Stimulated activated naive CD8-positive, alpha-beta T cell treated with anti-CD3 and anti-CD28 coated beads, Interleukin-15, Interleukin-2, amounts not matched to agents 100 ng/mL and 50 ng/mL, for 24 hours (primary cell): ENCODE results near the gene ITIH4.

ENCODE experiments used
- H3K27ac Mint-ChIP-seq: one replicate; pipeline ENCODE4 v1.8.0; 2021; ENCODE audit warnings: mild to moderate bottlenecking, mixed read lengths
- H3K27me3 Mint-ChIP-seq: one replicate; pipeline ENCODE4 v1.8.0; 2021; ENCODE audit warnings: mixed read lengths
- H3K36me3 Mint-ChIP-seq: one replicate; pipeline ENCODE4 v1.8.0; 2021; ENCODE audit warnings: low read depth, mixed read lengths
- H3K4me1 Mint-ChIP-seq: one replicate; pipeline ENCODE4 v1.8.0; 2021; ENCODE audit warnings: low read depth, mixed read lengths
- H3K4me3 Mint-ChIP-seq: one replicate; pipeline ENCODE4 v1.8.0; 2021; ENCODE audit warnings: mild to moderate bottlenecking, mixed read lengths
- H3K9me3 Mint-ChIP-seq: one replicate; pipeline ENCODE4 v1.8.0; 2021; ENCODE audit warnings: mixed read lengths

ITIH4 gene

DNA sequence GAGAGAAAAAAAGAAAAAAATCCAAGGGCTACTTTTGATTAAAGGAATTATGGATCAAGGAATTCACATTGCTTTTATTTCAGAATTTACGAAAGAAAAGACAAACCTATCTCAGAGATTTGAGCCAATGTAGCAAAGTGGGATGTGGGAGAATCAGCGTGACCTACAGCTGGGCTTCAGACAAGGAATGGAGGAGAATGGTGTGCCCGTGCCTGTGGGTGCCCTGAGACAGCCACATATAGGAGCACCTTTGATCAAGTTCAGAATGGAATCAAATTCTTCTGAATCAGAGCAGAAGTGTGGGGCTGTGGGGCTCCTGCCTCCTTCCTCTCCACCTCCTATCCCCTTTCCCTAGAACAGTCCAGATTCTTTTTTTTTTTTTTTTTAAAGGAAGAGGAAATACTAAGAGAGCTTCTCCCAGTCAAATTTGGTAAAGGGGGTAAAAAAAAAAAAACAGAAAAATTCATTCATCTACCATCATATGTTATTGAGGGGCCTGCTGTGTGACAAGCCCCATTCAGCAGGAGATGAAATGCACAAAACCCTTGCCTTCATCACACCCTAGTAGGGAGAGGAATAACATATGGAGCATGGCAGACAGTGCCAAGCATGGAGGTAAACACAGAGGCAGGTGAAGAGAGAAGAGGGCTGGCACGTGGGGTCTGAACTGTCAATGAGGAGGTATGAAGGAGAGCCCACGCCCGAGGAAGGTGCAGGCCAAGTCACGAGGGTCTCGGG, 29.4 kb upstream of the ITIH4 start:
- H3K27me3 Mint-ChIP-seq = no peaks in the 10 kb centered on the region
- H3K4me1 Mint-ChIP-seq = no peaks in the 10 kb centered on the region
- no peak overlapping the region for H3K4me3 Mint-ChIP-seq
- H3K9me3 Mint-ChIP-seq = peaks cover 3% of the 10 kb centered on the region
- no peak overlapping the region for H3K27ac Mint-ChIP-seq
- H3K36me3 Mint-ChIP-seq = peaks cover 24% of the 10 kb centered on the region

DNA sequence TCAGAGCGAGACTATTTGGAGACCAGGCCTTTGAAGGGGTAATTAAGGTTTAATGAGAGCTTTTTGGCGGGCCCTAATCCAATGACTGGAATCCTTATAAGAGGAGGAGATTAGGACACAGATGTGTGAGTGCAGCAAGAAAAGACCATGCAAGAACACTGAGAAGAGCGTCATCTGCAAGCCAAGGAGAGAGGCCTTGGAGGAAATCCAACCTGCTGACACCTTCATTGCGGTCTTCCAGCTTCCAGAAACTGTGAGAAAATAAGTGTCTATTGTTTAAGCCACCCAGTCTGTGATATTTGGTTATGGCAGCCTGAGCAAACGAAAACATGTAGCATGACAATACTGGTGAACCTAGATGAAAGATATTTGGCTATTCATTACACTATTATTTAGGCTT, 27.4 kb upstream of the ITIH4 start:
- H3K36me3 Mint-ChIP-seq = peaks cover 11% of the 10 kb centered on the region
- H3K9me3 Mint-ChIP-seq = peaks cover 3% of the 10 kb centered on the region
- no peaks in the 10 kb centered on the region for H3K4me1 Mint-ChIP-seq
- no peak overlapping the region for H3K4me3 Mint-ChIP-seq
- no peaks in the 10 kb centered on the region for H3K27me3 Mint-ChIP-seq
- no peak overlapping the region for H3K27ac Mint-ChIP-seq

DNA sequence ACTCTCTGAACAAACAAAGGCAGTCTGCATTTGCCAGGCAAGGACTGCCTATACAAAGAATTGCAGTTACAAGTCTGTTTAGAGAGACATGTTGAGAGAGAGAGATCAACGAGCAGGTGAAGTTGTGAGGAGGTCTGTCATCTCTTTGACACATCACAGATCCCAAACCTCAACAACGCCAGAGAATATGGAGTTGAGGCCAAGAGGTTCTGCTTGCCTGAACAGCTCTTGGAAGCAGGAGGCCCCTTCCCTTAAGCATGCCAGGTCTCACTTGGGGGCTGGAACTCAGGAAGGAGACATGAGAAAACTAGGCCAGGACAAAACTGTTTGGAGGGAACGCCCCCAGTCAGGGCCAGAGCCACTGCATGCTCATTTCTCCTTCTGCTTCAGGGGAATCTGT, 26.7 kb upstream of the ITIH4 start:
- no peaks in the 10 kb centered on the region for H3K4me1 Mint-ChIP-seq
- H3K9me3 Mint-ChIP-seq = no peaks in the 10 kb centered on the region
- no peak overlapping the region for H3K27ac Mint-ChIP-seq
- H3K36me3 Mint-ChIP-seq = peaks cover 11% of the 10 kb centered on the region
- no peak overlapping the region for H3K4me3 Mint-ChIP-seq
- no peaks in the 10 kb centered on the region for H3K27me3 Mint-ChIP-seq

DNA sequence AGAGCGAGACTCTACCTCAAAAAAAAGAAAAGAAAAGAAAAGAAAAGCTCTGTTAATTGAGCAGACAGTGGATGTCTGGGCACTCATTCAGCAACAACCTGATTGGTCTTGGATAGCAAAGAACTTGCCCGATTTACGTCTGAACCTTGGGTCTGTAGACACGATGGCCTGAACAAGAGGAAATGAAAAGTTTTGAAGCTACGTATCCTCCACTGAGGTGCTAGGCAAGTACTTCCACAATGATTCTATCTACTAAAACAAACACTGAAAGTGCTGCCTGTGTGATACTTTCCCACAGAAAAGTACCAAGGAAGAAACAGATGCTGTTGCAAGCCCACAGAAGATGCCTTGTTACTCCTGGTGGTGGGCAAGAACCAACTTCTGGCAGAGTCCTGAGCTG, 26.2 kb upstream of the ITIH4 start:
- H3K9me3 Mint-ChIP-seq = no peaks in the 10 kb centered on the region
- H3K4me1 Mint-ChIP-seq = no peaks in the 10 kb centered on the region
- peaks cover 16% of the 10 kb centered on the region for H3K36me3 Mint-ChIP-seq
- no peak overlapping the region for H3K27ac Mint-ChIP-seq
- H3K27me3 Mint-ChIP-seq = no peaks in the 10 kb centered on the region
- H3K4me3 Mint-ChIP-seq = no peak overlapping the region

DNA sequence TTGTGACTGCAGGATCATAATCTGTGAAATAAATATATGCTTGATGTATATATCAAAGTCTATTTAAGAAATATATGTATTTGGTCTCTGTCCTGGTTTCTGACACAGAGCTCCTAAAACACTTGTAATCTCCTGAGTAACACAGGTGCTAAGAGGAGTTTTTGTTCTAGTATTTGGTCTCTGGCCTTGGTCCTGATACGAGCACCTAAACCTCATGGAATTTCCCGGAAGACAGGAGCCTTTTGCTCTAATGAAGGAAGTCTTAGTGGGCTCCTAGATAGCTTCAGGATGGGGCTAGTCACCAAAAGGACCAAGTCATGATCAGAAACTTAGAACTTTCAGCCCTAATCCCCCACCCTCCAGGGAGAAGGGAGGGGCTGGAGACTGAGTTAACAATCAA, 23.5 kb upstream of the ITIH4 start:
- Mint-ChIP-seq H3K4me1 (no peaks in the 10 kb centered on the region), H3K36me3 (peaks cover 16% of the 10 kb centered on the region), H3K27ac (no peak overlapping the region), H3K27me3 (no peaks in the 10 kb centered on the region), H3K4me3 (no peak overlapping the region), H3K9me3 (no peaks in the 10 kb centered on the region)

DNA sequence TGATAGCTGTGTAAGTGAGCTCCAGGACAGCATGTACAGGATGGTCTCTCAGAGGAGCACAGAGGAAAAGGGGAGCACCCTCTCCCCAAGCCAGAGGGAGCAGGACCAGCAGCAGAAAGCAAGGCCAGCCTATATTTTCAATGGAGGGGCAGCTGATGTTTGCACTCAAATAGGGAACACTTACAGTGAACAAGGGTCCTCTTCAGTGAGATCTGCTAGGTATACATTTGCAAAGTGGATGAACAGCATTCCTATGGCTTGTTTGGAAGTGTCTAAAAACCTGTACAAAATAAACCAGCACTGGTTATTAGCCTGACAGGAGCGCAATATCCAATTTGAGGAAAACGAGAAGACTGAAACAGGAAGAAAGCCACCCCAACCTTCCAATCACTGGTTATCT, 21.9 kb upstream of the ITIH4 start:
- no peak overlapping the region for H3K27ac Mint-ChIP-seq
- peaks cover 21% of the 10 kb centered on the region for H3K36me3 Mint-ChIP-seq
- H3K4me3 Mint-ChIP-seq = no peak overlapping the region
- H3K4me1 Mint-ChIP-seq = no peaks in the 10 kb centered on the region
- H3K27me3 Mint-ChIP-seq = no peaks in the 10 kb centered on the region
- H3K9me3 Mint-ChIP-seq = no peaks in the 10 kb centered on the region

DNA sequence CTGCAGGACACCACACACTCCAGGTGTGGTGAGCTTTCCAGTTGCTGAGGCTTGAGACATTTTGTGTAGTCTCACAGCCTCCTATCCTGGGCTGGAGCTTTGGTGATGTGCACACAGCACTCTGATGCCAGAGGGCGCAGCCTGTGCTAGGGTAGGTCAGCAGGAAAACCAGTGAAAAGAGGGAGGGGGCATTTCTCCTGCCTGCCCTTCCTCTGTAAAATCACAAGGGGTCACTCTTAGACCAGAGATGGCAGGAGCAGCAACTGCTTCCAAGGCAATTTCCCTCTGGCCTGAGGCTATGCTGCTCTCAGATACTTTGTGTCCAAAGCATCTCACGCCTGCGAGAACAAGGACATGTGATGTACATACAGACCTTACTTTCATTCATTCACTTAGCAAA, 20.9 kb upstream of the ITIH4 start:
- Mint-ChIP-seq H3K9me3 (no peaks in the 10 kb centered on the region), H3K36me3 (peaks cover 18% of the 10 kb centered on the region), H3K27me3 (no peaks in the 10 kb centered on the region), H3K4me1 (no peaks in the 10 kb centered on the region), H3K4me3 (no peak overlapping the region), H3K27ac (no peak overlapping the region)

DNA sequence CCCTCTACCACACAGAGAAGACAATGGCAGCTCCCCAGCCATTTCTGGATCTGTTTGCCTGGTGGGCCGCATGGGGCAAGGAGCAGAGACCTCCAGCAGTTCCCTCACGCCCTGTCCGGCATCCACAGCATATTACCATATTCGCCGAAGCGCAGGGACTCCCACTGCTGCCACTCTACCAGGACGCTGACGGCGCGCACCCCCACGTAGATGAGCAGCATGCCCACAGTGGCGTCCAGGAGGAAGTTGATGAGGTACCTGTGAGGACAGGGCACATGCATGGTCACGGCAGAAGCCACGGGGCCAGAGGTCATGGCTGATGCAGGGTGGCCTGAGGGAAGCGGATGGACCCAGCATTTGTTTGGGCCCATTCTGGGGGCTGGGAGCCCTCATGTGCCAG, 19.2 kb upstream of the ITIH4 start:
- H3K9me3 Mint-ChIP-seq = no peaks in the 10 kb centered on the region
- H3K27me3 Mint-ChIP-seq = no peaks in the 10 kb centered on the region
- H3K4me1 Mint-ChIP-seq = no peaks in the 10 kb centered on the region
- H3K27ac Mint-ChIP-seq = no peak overlapping the region
- H3K36me3 Mint-ChIP-seq = peaks cover 15% of the 10 kb centered on the region
- H3K4me3 Mint-ChIP-seq = no peak overlapping the region

DNA sequence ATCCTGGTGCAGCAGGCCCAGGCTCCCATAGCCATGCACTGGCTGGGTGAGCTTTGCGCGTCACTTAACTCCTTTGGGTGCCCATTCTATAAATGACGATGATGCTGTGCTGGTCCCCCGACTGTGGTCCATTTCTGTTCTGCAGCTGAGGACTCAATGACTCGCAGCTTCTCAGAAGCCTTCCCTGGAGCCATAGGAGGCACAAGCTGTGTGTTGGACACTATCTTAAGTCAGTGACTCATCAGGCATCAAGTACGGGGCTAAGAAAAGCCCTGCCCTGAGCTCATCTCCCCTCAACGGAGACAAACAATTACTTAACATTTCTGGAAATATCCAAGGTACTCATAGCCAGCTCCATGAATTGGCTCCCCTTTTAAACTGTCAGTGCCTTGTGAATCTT, 18.1 kb upstream of the ITIH4 start:
- H3K36me3 Mint-ChIP-seq = peaks cover 21% of the 10 kb centered on the region

DNA sequence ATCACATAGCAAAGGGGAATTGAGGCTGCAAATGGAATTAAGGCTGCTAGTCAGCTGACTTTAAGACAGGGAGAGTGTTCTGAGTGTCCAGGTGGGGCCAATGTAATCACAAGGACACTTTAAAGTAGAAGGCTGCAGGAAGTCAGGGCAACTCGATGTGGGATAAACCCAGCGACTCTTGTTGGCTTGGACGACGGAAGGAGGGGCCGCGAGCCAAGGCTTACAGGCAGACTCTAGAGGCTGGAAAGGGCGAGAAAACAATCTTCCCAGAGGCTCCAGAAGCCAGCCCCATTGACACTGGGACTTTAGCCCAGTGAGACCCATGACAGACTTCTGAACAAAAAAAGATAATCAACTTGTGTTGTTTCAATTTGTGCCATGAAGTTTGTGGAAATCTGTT, 17.3 kb upstream of the ITIH4 start:
- Mint-ChIP-seq H3K36me3 (peaks cover 27% of the 10 kb centered on the region), H3K27ac (no peak overlapping the region), H3K4me1 (no peaks in the 10 kb centered on the region), H3K27me3 (no peaks in the 10 kb centered on the region), H3K9me3 (no peaks in the 10 kb centered on the region), H3K4me3 (no peak overlapping the region)

More for the DNA sequence above, 18.1 kb upstream of the ITIH4 start:
- H3K27ac Mint-ChIP-seq = no peak overlapping the region
- no peaks in the 10 kb centered on the region for H3K27me3 Mint-ChIP-seq
- H3K4me1 Mint-ChIP-seq = no peaks in the 10 kb centered on the region
- no peak overlapping the region for H3K4me3 Mint-ChIP-seq
- no peaks in the 10 kb centered on the region for H3K9me3 Mint-ChIP-seq

DNA sequence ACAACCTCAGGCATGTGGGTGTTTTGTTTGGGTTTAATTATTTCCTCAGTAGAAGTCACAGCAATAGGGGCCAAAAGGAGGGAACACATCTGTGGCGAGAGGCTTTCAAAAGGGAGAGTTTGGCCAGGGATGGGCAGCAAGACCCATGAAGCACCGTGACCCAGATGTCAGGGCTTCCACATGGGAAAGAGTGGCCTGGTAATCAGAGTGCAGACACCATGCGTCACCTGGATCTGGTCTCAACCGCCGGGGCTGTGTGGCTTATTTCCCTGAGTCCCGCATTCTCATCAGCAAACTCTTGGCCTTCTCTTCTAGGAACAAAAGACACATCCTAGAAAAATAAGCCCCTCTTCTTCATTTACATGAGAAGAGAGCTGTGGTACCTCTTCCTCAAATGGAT, 16.8 kb upstream of the ITIH4 start:
- Mint-ChIP-seq H3K9me3 (no peaks in the 10 kb centered on the region), H3K27ac (no peak overlapping the region), H3K27me3 (no peaks in the 10 kb centered on the region), H3K4me1 (no peaks in the 10 kb centered on the region), H3K4me3 (no peak overlapping the region), H3K36me3 (peaks cover 23% of the 10 kb centered on the region)

DNA sequence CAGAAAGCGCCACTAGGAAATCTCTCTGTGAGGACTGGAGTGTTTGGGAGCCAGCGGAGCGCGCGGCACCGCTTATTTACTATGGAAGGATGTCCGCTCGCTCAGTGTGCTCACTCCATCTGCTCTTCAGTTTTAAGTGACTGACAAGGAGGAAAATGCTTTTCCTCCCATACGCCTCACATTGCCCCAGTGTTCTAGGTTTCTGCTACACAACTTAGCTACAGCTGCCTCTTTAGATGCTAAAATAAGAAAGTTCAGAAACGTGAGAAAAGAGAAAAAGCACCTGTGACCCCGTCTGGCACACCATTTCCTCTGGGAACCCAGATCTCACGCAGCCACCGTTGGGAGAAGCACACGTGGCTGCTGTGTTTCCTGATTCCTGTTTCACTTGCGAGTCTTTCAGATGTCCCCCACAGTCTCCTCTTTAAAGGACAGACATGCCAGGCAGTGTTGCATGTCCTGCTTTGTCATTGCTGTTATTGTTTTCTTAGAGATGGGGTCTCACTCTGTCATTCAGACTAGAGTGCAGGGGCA, 16.0 kb upstream of the ITIH4 start:
- H3K4me3 Mint-ChIP-seq = no peak overlapping the region
- no peaks in the 10 kb centered on the region for H3K9me3 Mint-ChIP-seq
- H3K27ac Mint-ChIP-seq = no peak overlapping the region
- H3K36me3 Mint-ChIP-seq = peaks cover 24% of the 10 kb centered on the region
- no peaks in the 10 kb centered on the region for H3K4me1 Mint-ChIP-seq
- H3K27me3 Mint-ChIP-seq = no peaks in the 10 kb centered on the region

DNA sequence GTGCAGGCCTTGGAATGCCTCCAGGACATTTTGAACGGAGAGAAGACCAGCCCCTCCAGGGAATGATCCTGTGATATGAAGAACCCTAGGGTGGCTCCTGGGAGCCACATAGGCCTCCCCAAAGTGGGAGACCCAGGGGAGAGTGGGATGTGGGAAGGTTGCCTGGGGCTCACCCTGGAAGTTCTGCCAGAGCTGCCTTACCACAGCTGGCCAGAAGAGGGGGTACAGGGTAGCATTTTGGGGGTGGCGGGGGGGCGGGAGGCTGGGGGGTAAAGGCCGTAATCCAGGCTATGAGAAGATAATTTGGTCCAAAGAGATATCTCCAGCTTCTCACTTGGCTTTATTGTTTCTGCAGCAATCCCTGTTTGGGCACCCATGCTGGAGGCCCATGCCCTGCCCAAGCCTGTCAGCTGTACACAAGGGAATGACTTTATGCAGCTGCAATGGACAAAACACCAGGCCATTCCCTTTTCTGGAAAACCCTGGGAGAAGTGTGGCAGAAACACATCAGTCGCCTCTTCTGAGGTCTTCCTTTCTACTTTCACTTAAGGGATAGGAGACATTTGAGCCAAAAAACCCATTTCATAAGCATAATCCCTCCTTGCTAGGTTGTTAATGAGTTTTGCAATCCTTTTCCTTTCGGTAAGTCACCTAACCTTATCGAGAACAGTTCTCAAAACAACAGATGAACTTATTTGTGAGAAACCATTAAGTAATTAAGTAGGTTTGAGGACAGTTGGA, 15.4 kb upstream of the ITIH4 start:
- Mint-ChIP-seq H3K27ac (no peak overlapping the region), H3K4me1 (no peaks in the 10 kb centered on the region), H3K36me3 (peaks cover 30% of the 10 kb centered on the region), H3K4me3 (no peak overlapping the region), H3K27me3 (no peaks in the 10 kb centered on the region), H3K9me3 (no peaks in the 10 kb centered on the region)

DNA sequence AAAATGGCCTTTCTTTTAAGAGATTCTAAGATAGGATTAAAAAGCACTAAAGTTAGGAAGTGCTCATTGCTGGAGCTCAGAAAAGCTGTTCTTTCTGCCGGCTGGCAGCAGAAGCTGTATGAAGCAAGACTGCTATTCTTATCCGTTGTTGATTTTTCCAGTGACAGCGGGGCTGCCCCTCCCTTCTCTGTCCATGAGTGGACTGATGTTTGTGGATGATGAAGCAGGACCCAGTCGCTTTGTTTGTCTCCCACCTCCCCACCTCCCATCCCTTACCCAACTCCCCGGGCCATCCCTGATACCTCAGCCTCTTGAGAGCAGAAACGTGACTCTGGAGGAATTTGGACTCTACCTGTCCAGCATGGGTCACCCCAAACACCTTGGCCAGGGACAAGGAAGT, 14.7 kb upstream of the ITIH4 start:
- Mint-ChIP-seq H3K27ac (no peak overlapping the region), H3K27me3 (no peaks in the 10 kb centered on the region), H3K4me1 (peaks cover under 1% of the 10 kb centered on the region), H3K9me3 (no peaks in the 10 kb centered on the region), H3K4me3 (no peak overlapping the region), H3K36me3 (peaks cover 30% of the 10 kb centered on the region)

DNA sequence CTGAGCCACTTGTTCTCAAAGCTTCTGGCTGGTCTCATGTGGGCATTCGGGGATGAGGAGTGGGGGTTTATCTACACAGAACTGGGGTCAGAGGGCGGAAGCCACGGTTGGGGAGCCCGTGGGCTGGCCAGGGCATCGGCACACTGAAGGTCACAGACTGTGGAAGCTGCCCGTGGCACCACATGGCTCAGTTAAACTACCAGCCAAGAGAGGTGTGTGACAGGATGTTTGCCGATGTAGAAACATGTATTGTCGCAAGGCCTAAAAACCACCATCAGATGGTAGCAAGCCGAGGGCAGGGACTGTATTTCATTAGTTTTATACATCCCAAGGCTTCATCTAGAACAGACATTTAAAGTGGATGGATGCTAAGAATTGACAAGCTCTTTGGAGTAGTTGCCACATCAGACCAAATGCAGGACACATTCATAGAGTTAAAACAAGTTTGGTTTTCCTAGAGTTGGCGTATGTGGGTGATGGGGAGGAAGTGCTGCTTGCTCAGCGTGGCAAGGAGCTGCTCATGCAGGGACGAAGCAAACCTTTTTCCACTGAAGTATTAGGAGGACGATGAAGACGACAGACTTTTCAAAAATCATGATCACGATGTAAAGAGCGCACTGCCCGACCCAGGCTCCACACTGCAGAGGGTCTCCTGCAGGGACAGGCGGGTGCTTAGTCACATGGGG, 14.0 kb upstream of the ITIH4 start:
- Mint-ChIP-seq H3K27ac (no peak overlapping the region), H3K36me3 (peaks cover 30% of the 10 kb centered on the region), H3K9me3 (no peaks in the 10 kb centered on the region), H3K4me1 (peaks cover 8% of the 10 kb centered on the region), H3K27me3 (no peaks in the 10 kb centered on the region), H3K4me3 (no peak overlapping the region)
